Mesodermal cell (in vitro differentiated cells): ENCODE measurements around the gene GPR171.
"Not testable (repeated sequence)": the region's sequence is repeated elsewhere in the genome, so short reads cannot be mapped to it uniquely, and the experiment has no call there.

Experiments used
- H3K27ac ChIP-seq: 2 replicates; pipeline ENCODE4 v1.7.0; 2013; ENCODE audit warnings: mild to moderate bottlenecking, low read depth, low read length, moderate library complexity; ENCODE audit not compliant: severe bottlenecking
- H3K36me3 ChIP-seq: 2 replicates; pipeline ENCODE4 v1.7.1; 2013; ENCODE audit warnings: mild to moderate bottlenecking, low read length, moderate library complexity; ENCODE audit not compliant: control insufficient read depth, insufficient read depth
- H3K4me1 ChIP-seq: one replicate; pipeline ENCODE4 v1.7.1; 2013; ENCODE audit warnings: mild to moderate bottlenecking, low read length; ENCODE audit not compliant: insufficient read depth, control insufficient read depth, poor library complexity, severe bottlenecking
- H3K4me3 ChIP-seq: 2 replicates; pipeline ENCODE4 v1.7.0; 2013; ENCODE audit warnings: low read length, control low read depth, mild to moderate bottlenecking; ENCODE audit not compliant: insufficient read depth, poor library complexity, severe bottlenecking; ENCODE audit errors: extremely low read depth
- H3K9me3 ChIP-seq: 2 replicates; pipeline ENCODE4 v1.7.1; 2013; ENCODE audit warnings: mild to moderate bottlenecking, low read length, moderate library complexity; ENCODE audit not compliant: control insufficient read depth
- WGBS, 2 experiments: methylation state at CpG; one replicate each; pipeline ENCODE4 v1.1.5; 2013; ENCODE audit warnings: missing lambda C conversion rate in 2 of 2; ENCODE audit not compliant: insufficient coverage in 2 of 2; 5-methylcytosine and 5-hydroxymethylcytosine counted together

GPR171 gene

DNA sequence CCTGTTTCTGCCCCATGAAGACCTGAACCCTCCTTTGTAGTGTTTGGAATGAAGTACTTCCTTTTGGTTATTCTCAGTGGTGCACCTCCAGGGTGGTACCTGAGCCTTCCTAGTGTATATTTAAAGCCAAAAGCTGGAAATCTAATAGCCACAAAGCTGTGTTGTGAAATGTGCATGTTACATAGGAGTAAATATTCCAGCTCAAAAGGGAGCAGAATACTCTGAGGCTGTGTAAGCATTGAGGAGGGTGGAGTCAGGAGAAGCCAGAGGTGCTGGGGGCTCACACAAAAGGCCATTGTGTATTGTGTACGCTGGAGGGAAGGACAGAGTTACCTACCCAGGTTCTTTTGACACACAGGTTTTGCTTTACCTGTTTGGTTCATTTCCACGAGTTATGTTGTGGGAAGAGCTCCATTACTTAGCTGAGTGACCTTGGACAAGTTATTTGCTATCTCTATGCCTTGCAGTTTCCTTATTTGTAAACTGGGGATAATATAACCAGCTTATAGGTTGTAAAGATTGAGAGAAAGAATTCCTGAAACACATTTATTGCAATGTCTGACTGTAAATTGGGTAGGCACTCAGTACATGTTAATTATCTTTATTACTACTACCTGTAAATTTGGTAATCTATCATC is 24.7 kb downstream of the GPR171 start:
- H3K36me3 ChIP-seq = no peaks in the 10 kb centered on the region
- no peaks in the 10 kb centered on the region for H3K4me1 ChIP-seq
- no peak overlapping the region for H3K27ac ChIP-seq
- no peak overlapping the region for H3K4me3 ChIP-seq
- 78 to 100% methylated on average over 2 of the region's 2 CpGs for WGBS, 2 experiments
- no peaks in the 10 kb centered on the region for H3K9me3 ChIP-seq

DNA sequence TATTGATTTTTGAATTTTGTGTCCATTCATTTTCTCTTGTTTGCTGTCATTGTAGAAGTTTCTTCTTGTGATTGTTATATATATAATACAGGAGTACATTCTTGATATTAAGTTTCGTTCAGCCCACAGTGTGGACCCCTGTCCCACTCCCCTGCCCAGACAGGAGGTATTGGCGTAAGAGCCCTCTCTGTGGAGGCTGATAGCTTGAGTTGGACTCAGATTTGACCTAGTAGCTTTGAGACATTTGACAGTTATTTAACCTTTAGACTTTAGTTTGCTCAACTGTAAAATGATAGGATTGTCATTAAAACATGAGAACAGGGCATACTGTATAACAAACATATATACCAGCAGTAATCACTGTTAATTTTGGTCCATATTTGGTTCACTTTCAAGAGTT is 27.1 kb downstream of the GPR171 start:
- WGBS, 2 experiments = 89 to 100% methylated on average over 1 of the region's 2 CpGs
- no peak overlapping the region for H3K4me3 ChIP-seq
- no peaks in the 10 kb centered on the region for H3K9me3 ChIP-seq
- H3K27ac ChIP-seq = no peak overlapping the region
- peaks cover 4% of the 10 kb centered on the region for H3K4me1 ChIP-seq
- no peaks in the 10 kb centered on the region for H3K36me3 ChIP-seq

DNA sequence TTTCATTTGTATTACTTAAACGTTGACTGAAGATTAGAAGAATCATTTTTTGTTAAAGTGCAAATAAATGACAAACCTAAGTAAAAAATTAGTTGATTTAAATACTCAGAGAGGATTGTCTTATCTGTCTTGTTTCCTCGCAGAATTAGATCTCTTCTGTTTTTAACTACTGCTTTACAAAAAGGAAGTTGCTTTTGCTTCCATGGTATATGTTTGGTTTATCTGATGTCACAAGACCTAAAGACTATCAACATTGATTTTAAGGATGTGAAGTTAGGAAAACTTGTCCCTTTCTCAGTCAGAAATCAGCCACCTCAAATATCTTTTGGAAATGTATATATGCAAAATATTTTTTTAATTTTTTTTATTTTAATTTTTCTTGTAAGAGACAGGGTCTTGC is 28.7 kb downstream of the GPR171 start:
- no peak overlapping the region for H3K4me3 ChIP-seq
- no peaks in the 10 kb centered on the region for H3K9me3 ChIP-seq
- no CpG with 5 or more reads among the region's 2 CpGs for WGBS, 2 experiments
- peaks cover 9% of the 10 kb centered on the region for H3K4me1 ChIP-seq
- no peaks in the 10 kb centered on the region for H3K36me3 ChIP-seq
- H3K27ac ChIP-seq = no peak overlapping the region

DNA sequence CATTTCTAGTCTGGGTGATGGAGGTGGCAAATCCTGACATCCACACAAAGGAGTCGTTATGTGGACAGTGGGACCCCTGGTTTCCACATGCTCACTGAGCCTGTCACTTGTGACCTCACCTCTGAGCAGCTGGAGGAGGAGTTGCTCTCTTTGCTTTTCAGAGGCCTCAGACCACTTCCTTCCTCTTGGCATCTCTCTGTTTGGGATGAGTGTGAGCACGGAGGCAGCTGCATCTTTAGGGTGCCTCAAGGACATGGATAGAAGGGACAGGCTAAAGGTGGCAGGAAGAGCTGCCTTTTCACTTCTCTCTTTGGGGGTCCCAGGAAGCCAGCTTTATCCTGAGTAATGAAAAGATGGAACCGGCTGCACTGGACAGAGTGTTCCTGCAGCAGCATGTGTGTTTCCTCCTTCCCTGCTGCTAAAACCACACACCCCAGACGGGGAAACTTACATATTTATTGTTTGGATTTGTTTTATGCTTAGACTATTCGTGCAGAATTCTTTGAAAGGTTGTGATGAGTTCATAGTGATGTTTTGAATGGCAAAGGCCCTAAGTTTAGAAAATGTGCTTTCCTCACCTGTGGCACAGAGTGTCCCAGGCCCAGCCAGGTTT is 31.8 kb downstream of the GPR171 start:
- no peaks in the 10 kb centered on the region for H3K36me3 ChIP-seq
- peaks cover 9% of the 10 kb centered on the region for H3K4me1 ChIP-seq
- H3K27ac ChIP-seq = no peak overlapping the region
- no peak overlapping the region for H3K4me3 ChIP-seq
- WGBS, 2 experiments = 80 to 86% methylated on average over 1 to 2 of the region's 5 CpGs
- no peaks in the 10 kb centered on the region for H3K9me3 ChIP-seq

DNA sequence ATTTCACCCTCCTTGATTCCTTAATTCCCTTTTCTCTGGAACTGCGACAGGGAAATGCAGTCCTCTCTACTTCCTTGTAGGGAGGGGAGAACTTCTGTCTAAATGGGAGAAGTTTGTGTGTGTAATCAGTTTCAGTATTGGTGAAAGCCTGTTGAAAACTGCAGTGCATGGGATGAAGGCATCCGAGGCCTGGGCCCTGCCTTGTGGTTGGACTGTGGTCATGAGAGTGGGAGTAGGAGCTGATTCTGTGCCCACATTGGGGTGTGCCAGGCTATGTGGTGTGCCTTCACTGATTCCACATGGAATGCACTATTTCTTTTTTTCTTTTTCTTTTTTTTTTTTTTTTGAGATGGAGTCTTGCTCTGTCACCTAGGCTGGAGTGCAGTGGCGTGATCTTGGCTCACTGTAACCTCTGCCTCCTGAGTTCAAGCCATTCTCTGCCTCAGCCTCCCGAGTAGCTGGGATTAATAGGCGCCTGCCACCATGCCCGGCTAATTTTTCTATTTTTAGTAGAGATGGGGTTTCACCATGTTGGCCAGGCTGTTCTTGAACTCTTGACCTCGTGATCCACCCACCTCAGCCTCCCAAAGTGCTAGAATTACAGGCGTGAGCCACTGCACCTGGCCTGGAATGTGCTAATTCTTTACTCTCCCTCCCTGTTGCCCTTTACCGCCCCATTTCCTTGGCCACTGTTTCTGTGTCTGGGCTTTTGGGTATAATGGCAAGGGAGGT is 32.9 kb downstream of the GPR171 start:
- WGBS, 2 experiments = 92 to 100% methylated on average over 2 to 4 of the region's 9 CpGs
- not testable (repeated sequence) for H3K27ac ChIP-seq, H3K9me3 ChIP-seq, H3K4me1 ChIP-seq, H3K4me3 ChIP-seq, H3K36me3 ChIP-seq

DNA sequence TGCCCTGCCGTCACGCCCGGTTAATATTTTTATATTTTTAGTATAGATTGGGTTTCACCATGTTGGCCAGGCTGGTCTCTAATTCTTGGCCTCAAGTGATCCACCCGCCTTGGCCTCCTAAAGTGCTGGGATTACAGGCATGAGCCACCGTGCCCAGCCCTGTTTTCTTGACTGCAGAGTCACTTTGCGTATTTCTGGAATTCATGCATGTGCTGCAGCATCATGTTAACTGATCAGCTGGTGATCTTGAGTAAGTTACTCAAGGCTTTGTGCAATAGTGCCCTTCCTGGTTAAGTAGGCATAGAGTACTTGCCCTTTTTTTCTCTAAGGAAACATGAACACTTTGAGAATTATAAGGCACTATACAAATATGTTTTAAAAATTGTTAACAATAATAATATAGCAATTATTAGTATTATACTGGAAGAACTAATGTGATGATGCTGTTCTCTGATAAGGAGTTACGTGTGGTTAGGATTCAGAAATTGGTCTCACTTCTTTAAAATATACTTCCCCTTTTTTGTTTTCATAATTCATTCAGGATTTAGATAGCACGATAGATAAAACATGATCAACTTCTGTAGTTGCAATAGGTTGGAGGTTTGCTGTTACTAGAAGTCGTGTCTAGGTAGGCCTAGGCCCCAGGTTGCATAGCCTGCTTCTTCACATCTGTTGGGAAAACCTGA is 33.6 kb downstream of the GPR171 start:
- Histone ChIP-seq H3K4me3 (no peak overlapping the region), H3K36me3 (no peaks in the 10 kb centered on the region), H3K4me1 (peaks cover 9% of the 10 kb centered on the region), H3K9me3 (no peaks in the 10 kb centered on the region), H3K27ac (no peak overlapping the region)
- 90 to 97% methylated on average over 3 to 5 of the region's 9 CpGs for WGBS, 2 experiments

DNA sequence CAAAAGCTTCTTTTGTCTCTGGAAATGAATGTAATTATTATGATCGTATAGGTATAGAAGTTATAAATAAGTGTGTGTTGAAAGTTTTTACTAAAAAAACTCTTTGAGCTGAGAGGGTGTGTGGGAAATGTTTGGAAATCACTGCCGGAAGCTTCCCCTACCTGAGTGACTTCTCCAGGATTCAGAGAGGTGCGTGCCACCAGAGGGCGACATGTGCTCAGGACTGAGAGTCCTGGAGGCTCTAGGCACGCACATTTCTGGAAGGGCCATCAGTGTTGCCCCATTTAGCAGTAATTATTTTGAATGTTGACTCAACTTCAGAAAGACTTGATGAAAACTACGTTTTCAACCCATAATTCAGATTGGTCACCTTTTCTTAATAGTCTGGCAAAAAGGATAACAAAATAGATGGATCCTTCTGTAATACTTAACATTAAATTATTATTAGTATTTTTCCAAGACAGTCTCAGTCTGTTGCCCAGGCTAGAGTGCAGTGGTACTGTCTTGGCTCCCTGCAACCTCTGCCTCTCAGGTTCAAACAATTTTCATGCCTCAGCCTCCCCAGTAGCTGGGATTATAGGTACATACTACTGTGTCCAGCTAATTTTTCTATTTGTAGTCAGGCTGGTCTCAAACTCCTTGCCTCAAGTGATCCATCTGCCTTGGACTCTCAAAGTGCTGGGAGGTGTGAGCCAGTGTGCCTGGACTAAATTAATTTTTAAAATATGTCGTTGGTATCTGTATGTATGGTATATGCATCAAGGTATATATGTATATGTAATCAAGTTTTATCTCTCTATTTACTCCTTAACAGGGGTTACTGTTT is 34.5 kb downstream of the GPR171 start:
- WGBS, 2 experiments = 28 to 57% methylated on average over 1 to 4 of the region's 7 CpGs
- H3K36me3 ChIP-seq = no peaks in the 10 kb centered on the region

DNA sequence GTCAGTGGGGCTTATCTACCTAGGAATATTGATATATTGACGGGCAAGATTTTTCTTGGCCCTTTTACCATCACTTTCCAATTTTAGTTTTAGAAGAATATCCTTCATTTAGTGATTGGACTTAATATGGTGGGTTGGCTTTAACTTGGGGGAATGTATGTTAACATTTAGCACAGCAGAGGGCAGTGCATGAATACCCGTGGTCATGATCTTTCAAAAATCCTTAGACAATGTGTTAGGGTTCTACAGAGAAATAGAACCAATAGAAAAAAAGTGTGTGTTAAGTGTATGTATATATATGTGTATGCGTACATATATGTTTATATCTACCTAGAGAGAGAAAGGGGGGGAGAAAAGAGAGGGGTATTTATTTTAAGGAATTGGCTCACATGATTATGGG is 36.9 kb downstream of the GPR171 start:
- no peak overlapping the region for H3K4me3 ChIP-seq
- H3K4me1 ChIP-seq = peaks cover 7% of the 10 kb centered on the region
- H3K27ac ChIP-seq = no peak overlapping the region
- 78 to 100% methylated on average over 1 to 2 of the region's 3 CpGs for WGBS, 2 experiments
- no peaks in the 10 kb centered on the region for H3K9me3 ChIP-seq
- H3K36me3 ChIP-seq = no peaks in the 10 kb centered on the region

More for the DNA sequence above, 34.5 kb downstream of the GPR171 start:
- Histone ChIP-seq H3K27ac (no peak overlapping the region), H3K4me3 (no peak overlapping the region), H3K9me3 (no peaks in the 10 kb centered on the region), H3K4me1 (peaks cover 9% of the 10 kb centered on the region)

DNA sequence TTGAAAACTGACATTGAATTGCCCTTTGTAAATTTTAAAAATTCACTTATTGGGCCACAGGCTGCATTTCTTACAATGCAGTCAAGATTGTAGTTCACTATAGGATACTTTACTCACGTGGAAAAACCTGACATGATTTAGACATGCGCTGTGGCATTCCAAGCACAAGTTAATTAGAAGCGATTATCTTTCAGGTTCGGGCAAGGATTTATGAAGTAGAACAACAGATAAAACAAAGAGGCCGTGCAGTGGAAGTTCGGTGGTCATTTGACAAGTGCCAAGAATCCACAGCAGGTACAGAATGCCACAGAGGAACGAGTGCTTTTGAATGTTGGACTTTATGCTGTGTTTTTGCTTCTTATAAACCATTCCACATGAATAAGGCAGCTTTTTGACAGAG is 37.8 kb downstream of the GPR171 start:
- 89 to 97% methylated on average over 6 to 7 of the region's 7 CpGs for WGBS, 2 experiments

DNA sequence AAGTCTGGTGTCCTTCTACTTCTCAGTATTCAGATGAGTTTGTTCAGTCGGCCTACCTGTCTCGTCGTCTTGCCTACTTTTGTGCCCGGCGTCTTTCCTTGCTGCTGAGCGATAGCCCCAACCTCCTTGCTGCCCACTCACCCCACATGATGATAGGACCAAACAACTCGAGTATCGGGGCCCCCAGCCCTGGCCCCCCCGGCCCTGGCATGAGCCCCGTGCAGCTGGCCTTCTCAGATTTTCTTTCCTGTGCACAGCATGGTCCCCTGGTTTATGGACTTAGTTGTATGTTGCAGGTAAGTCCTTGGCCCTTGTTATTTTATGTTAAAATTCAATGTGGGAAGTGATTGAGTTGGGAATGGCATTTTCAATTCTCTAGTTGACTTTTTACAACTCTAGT is 43.2 kb downstream of the GPR171 start:
- Histone ChIP-seq H3K36me3 (peaks cover 4% of the 10 kb centered on the region), H3K4me1 (peaks cover 17% of the 10 kb centered on the region), H3K9me3 (no peaks in the 10 kb centered on the region), H3K4me3 (no peak overlapping the region), H3K27ac (no peak overlapping the region)
- WGBS, 2 experiments = 91 to 100% methylated on average over 6 of the region's 10 CpGs

More for the DNA sequence above, 37.8 kb downstream of the GPR171 start:
- no peaks in the 10 kb centered on the region for H3K9me3 ChIP-seq
- no peak overlapping the region for H3K27ac ChIP-seq
- H3K4me3 ChIP-seq = no peak overlapping the region
- no peaks in the 10 kb centered on the region for H3K36me3 ChIP-seq
- peaks cover under 1% of the 10 kb centered on the region for H3K4me1 ChIP-seq
